HG02943 (cell line): ENCODE data around the gene SPATA3.
"Not testable (repeated sequence)": the region's sequence is repeated elsewhere in the genome, so short reads cannot be mapped to it uniquely, and the experiment has no call there.

Experiments used
- ATAC-seq: cut with Tn5 transposase; IDR thresholded peaks from one replicate; pipeline ENCODE4 v1.9.1; 2021; ENCODE audit warnings: mild to moderate bottlenecking, low read depth, moderate library complexity; ENCODE audit not compliant: unreplicated experiment

Gene SPATA3

GRCh38 chr2:230991598-230991997 lies 4.3 kb upstream of the SPATA3 start:
- ATAC-seq = no peak

- ATAC-seq = no peak
These were observed 740 bp downstream of the SPATA3 start for GRCh38 chr2:230996661-230997060.

- ATAC-seq = no peak
These were observed 3.0 kb downstream of the SPATA3 start for GRCh38 chr2:230998882-230999281.

GRCh38 chr2:230999477-230999876 lies 3.6 kb downstream of the SPATA3 start:
- ATAC-seq = no peak

- ATAC-seq = no peak
These were observed 4.4 kb downstream of the SPATA3 start for GRCh38 chr2:231000211-231000904.

- ATAC-seq = no peak
These were observed 5.1 kb downstream of the SPATA3 start for GRCh38 chr2:231001036-231001435.

- no peak for ATAC-seq
These were observed 6.0 kb downstream of the SPATA3 start for GRCh38 chr2:231001921-231002320.

GRCh38 chr2:231002641-231003040 lies 6.7 kb downstream of the SPATA3 start:
- ATAC-seq = no peak

GRCh38 chr2:231003186-231003585 lies 7.3 kb downstream of the SPATA3 start:
- ATAC-seq = no peak

GRCh38 chr2:231004930-231005329 lies 9.0 kb downstream of the SPATA3 start:
- ATAC-seq = not testable (repeated sequence)

GRCh38 chr2:231007286-231008098 lies 11.6 kb downstream of the SPATA3 start:
- ATAC-seq = no peak

GRCh38 chr2:231008131-231008530 lies 12.2 kb downstream of the SPATA3 start:
- no peak for ATAC-seq

GRCh38 chr2:231009236-231009919 lies 13.5 kb downstream of the SPATA3 start:
- no peak for ATAC-seq

- no peak for ATAC-seq
These were observed 14.3 kb downstream of the SPATA3 start for GRCh38 chr2:231010201-231010730.

GRCh38 chr2:231011526-231011925 lies 15.6 kb downstream of the SPATA3 start:
- ATAC-seq = no peak

GRCh38 chr2:231012463-231012862 lies 16.5 kb downstream of the SPATA3 start:
- no peak for ATAC-seq

GRCh38 chr2:231013820-231014219 lies 17.9 kb downstream of the SPATA3 start:
- no peak for ATAC-seq

- no peak for ATAC-seq
These were observed 19.6 kb downstream of the SPATA3 start for GRCh38 chr2:231015478-231015877.

GRCh38 chr2:231015926-231016325 lies 20.0 kb downstream of the SPATA3 start:
- ATAC-seq = no peak

GRCh38 chr2:231016566-231017230 lies 20.8 kb downstream of the SPATA3 start:
- ATAC-seq = no peak

- ATAC-seq = no peak
These were observed 21.3 kb downstream of the SPATA3 start for GRCh38 chr2:231017231-231017598.
